Aorta (tissue), 5 donors: ENCODE results near the gene ATRX. TPM values are rescaled to one million over a fixed set of nuclear protein-coding genes. Genes with fewer than 3 reads are reported as not detected.
"Not testable (repeated sequence)": the region's sequence is repeated elsewhere in the genome, so short reads cannot be mapped to it uniquely, and the experiment has no call there.

Experiments used
- ATAC-seq: fragments of 200-7000 bp; cut with Tn5 transposase; one replicate; pipeline ENCODE4 v1.9.1; 2022; ENCODE audit warnings: moderate library complexity; ENCODE audit not compliant: low FRiP score
- DNase-seq, 2 donors: peaks; one replicate each; pipeline ENCODE4 v3.0.0-alpha.2; 2020
- H3K27ac ChIP-seq, 2 donors: one replicate each; pipeline ENCODE4 v1.5.1; 2013; ENCODE audit warnings: low read length in 2 of 2, mild to moderate bottlenecking in 2 of 2, moderate library complexity in 2 of 2, control low read depth in 1 of 2, inconsistent platforms in 1 of 2, low read depth in 1 of 2
- H3K27me3 ChIP-seq, 2 donors: one replicate each; pipeline ENCODE4 v1.6.1; 2013; ENCODE audit warnings: control low read depth in 1 of 2, low read length in 1 of 2, mild to moderate bottlenecking in 1 of 2, moderate library complexity in 1 of 2; ENCODE audit not compliant: insufficient read depth in 2 of 2, control insufficient read depth in 1 of 2
- H3K36me3 ChIP-seq, 2 donors: one replicate each; pipeline ENCODE4 v1.6.1; 2013; ENCODE audit warnings: control low read depth in 1 of 2, low read length in 1 of 2, mild to moderate bottlenecking in 1 of 2; ENCODE audit not compliant: insufficient read depth in 2 of 2, control insufficient read depth in 1 of 2
- H3K4me1 ChIP-seq, 2 donors: one replicate each; pipeline ENCODE4 v1.6.1; 2013; ENCODE audit warnings: low read length in 2 of 2, control low read depth in 1 of 2, mild to moderate bottlenecking in 1 of 2, moderate library complexity in 1 of 2; ENCODE audit not compliant: insufficient read depth in 2 of 2, control insufficient read depth in 1 of 2
- H3K4me3 ChIP-seq, 2 donors: one replicate each; pipeline ENCODE4 v1.5.1; 2013; ENCODE audit warnings: low read length in 2 of 2, control low read depth in 1 of 2, mild to moderate bottlenecking in 1 of 2
- H3K9me3 ChIP-seq: one replicate; pipeline ENCODE4 v1.6.1; 2013; ENCODE audit warnings: mild to moderate bottlenecking, low read length; ENCODE audit not compliant: control insufficient read depth
- WGBS, 2 donors: extraction: QIAGEN DNeasy Blood & Tissue Kit; methylation state at CpG; one replicate each; pipeline ENCODE4 v1.1.7; 2013; 5-methylcytosine and 5-hydroxymethylcytosine counted together
- intact Hi-C, 2 donors: fragments of 100-400 bp; cut with DNase I; formaldehyde crosslinking; loops; one replicate each; pipeline versions ENCODE4 v1.14.2 to v1.15.0; 2022
- polyA plus RNA-seq, 2 donors: library from polyadenylated mRNA; stranded (reverse); fragments of 200-250 nt; gene quantifications; one replicate each; pipeline ENCODE4 v1.2.3, GENCODE V29; 2013
- total RNA-seq, 2 donors: library from RNA; stranded (reverse); fragmentation: NEBNext Ultra II Directional; extraction: Animal tissue kit (Norgen Biotek cat#: 25700); gene quantifications; one replicate each; pipeline ENCODE4 v1.2.1, GENCODE V29; 2021
- donor health status: healthy with polysubstance abuse.
- donor health status: Bipolar disorder and iron deficiency.
- donor health status: DM: no; HTN: no; CAD: no.
- donor health status: DM: no; HTN: no; CAD: no.
- donor health status: DM: yes; HTN: yes; CAD: no.

Gene ATRX
- total and polyA plus RNA-seq, 4 donors: 9.4 to 136 (median 72.4) TPM

- not testable (repeated sequence) for ATAC-seq
- WGBS, 2 donors: 80 to 89% methylated on average over 5 of the region's 5 CpGs
Observed at GRCh38 chrX:77621453-77621852, 164.6 kb downstream of the ATRX start.

GRCh38 chrX:77617206-77617605, 168.8 kb downstream of the ATRX start:
- 67 to 74% methylated on average over 1 of the region's 1 CpG for WGBS, 2 donors
- intact Hi-C loops: no loop called here
- ATAC-seq: no peak

More at GRCh38 chrX:77621453-77621852, 164.6 kb downstream of the ATRX start:
- H3K27ac ChIP-seq, H3K4me1 ChIP-seq, intact Hi-C loops, H3K27me3 ChIP-seq, H3K4me3 ChIP-seq, H3K9me3 ChIP-seq, H3K36me3 ChIP-seq, DNase-seq: not testable (repeated sequence)

GRCh38 chrX:77603635-77604336, 182.2 kb downstream of the ATRX start:
- no peak for DNase-seq
- no peaks in the 10 kb centered on the region for H3K9me3 ChIP-seq
- ATAC-seq: no peak
- no peaks in the 10 kb centered on the region for H3K4me1 ChIP-seq
- no peak overlapping the region for H3K27ac ChIP-seq
- no peak overlapping the region for H3K4me3 ChIP-seq
- WGBS, 2 donors: 45 to 47% methylated on average over 2 of the region's 2 CpGs
- no peaks in the 10 kb centered on the region for H3K27me3 ChIP-seq
- intact Hi-C loops: no loop called here
- H3K36me3 ChIP-seq: no peaks in the 10 kb centered on the region

More at GRCh38 chrX:77617206-77617605, 168.8 kb downstream of the ATRX start:
- H3K4me1 ChIP-seq: no peaks in the 10 kb centered on the region
- no peaks in the 10 kb centered on the region for H3K27me3 ChIP-seq
- DNase-seq: no peak
- no peaks in the 10 kb centered on the region for H3K36me3 ChIP-seq
- H3K9me3 ChIP-seq: no peaks in the 10 kb centered on the region
- no peak overlapping the region for H3K4me3 ChIP-seq
- no peak overlapping the region for H3K27ac ChIP-seq

- Histone ChIP-seq H3K27me3 (no peaks in the 10 kb centered on the region), H3K4me3 (no peak overlapping the region), H3K36me3 (no peaks in the 10 kb centered on the region), H3K27ac (no peak overlapping the region), H3K9me3 (no peaks in the 10 kb centered on the region), H3K4me1 (no peaks in the 10 kb centered on the region)
- intact Hi-C loops: no loop called here
- ATAC-seq: no peak
- WGBS, 2 donors: 94 to 95% methylated on average over 1 of the region's 1 CpG
- DNase-seq: no peak
Observed at GRCh38 chrX:77597511-77597910, 188.5 kb downstream of the ATRX start.

GRCh38 chrX:77597090-77597489, 188.9 kb downstream of the ATRX start:
- intact Hi-C loops: no loop called here
- WGBS, 2 donors: 4 to 33% methylated on average over 1 of the region's 1 CpG
- H3K4me3 ChIP-seq: no peak overlapping the region
- DNase-seq: no peak
- no peak for ATAC-seq
- H3K27ac ChIP-seq: no peak overlapping the region
- no peaks in the 10 kb centered on the region for H3K9me3 ChIP-seq
- no peaks in the 10 kb centered on the region for H3K27me3 ChIP-seq
- no peaks in the 10 kb centered on the region for H3K36me3 ChIP-seq
- H3K4me1 ChIP-seq: no peaks in the 10 kb centered on the region

- DNase-seq (no peak), ATAC-seq (no peak)
- no peak overlapping the region for H3K4me3 ChIP-seq
- no peaks in the 10 kb centered on the region for H3K4me1 ChIP-seq
- intact Hi-C loops: no loop called here
- no peaks in the 10 kb centered on the region for H3K36me3 ChIP-seq
- H3K27ac ChIP-seq: no peak overlapping the region
- WGBS, 2 donors: 50 to 64% methylated on average over 4 of the region's 4 CpGs
- no peaks in the 10 kb centered on the region for H3K27me3 ChIP-seq
- H3K9me3 ChIP-seq: no peaks in the 10 kb centered on the region
Observed at GRCh38 chrX:77595848-77596247, 190.2 kb downstream of the ATRX start.

- no peaks in the 10 kb centered on the region for H3K27me3 ChIP-seq
- H3K4me3 ChIP-seq: no peak overlapping the region
- no peaks in the 10 kb centered on the region for H3K4me1 ChIP-seq
- intact Hi-C loops: no loop called here
- no peak for DNase-seq
- no peaks in the 10 kb centered on the region for H3K36me3 ChIP-seq
- no peak overlapping the region for H3K27ac ChIP-seq
- WGBS, 2 donors: 52 to 63% methylated on average over 3 of the region's 3 CpGs
- no peak for ATAC-seq
- H3K9me3 ChIP-seq: no peaks in the 10 kb centered on the region
Observed at GRCh38 chrX:77572322-77572721, 213.7 kb downstream of the ATRX start.

- 65 to 97% methylated on average over 2 of the region's 2 CpGs for WGBS, 2 donors
- Histone ChIP-seq H3K36me3 (no peaks in the 10 kb centered on the region), H3K4me3 (no peak overlapping the region), H3K27ac (no peak overlapping the region), H3K4me1 (no peaks in the 10 kb centered on the region), H3K9me3 (no peaks in the 10 kb centered on the region), H3K27me3 (no peaks in the 10 kb centered on the region)
- intact Hi-C loops: no loop called here
- ATAC-seq (no peak), DNase-seq (no peak)
Observed at GRCh38 chrX:77565278-77565677, 220.7 kb downstream of the ATRX start.

- WGBS, 2 donors: 100% methylated on average over 1 of the region's 1 CpG
- ATAC-seq: no peak
- DNase-seq: no peak
- no peak overlapping the region for H3K27ac ChIP-seq
- no peaks in the 10 kb centered on the region for H3K36me3 ChIP-seq
- intact Hi-C loops: no loop called here
- no peaks in the 10 kb centered on the region for H3K27me3 ChIP-seq
- no peaks in the 10 kb centered on the region for H3K4me1 ChIP-seq
- H3K4me3 ChIP-seq: no peak overlapping the region
- H3K9me3 ChIP-seq: no peaks in the 10 kb centered on the region
Observed at GRCh38 chrX:77564823-77565222, 221.2 kb downstream of the ATRX start.
